ENCODE results near the gene DENND1A. TPM values are rescaled to one million over a fixed set of nuclear protein-coding genes. Genes with fewer than 3 reads are reported as not detected.

Gene DENND1A
- total and polyA plus RNA-seq, 7 donors, result 12.8 to 33.2 (median 19.2) TPM

DNA sequence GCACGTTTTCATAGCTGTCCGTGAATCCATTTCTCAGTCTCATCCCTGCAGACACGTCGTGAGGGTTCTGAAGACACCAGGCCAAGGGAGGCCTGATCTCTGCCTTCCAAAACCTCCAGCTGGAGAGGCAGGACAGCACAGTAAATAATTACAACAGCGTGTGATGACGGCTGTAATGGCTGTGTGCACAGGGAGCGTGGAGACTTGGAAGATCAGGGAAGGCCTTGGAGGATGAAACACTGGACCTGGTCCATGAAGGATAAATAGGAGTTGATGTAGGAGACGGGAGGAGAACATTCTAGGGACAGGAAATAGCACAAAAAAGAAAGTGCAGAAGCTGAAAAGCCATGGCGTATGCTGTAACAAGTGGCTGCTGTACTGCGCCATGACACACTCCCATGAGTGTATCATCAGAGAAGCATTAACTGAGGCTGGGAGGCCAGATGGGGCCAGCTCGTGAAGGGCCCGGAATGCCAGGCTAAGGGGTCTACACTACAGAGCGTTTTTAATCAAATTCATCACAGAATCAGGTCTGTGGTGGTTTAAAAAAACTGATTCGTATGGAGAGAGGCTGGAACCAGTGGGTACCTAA, 476.8 kb downstream of the DENND1A start:
- 95% methylated on average over 14 of the region's 14 CpGs for WGBS, 2 donors
- intact Hi-C loops (cut with DNase I), result no loop called here
- Histone ChIP-seq H3K9me3 (no peaks in the 10 kb centered on the region), H3K27me3 (no peaks in the 10 kb centered on the region), H3K4me1 (no peaks in the 10 kb centered on the region), H3K36me3 (peaks cover 0 to 21% (median 2%) of the 10 kb centered on the region in 4 donors), H3K4me3 (no peak overlapping the region), H3K27ac (no peak overlapping the region)
- TF ChIP-seq POLR2AphosphoS5 (IDR thresholded peaks at IDR 0.05) (no peak), EP300 (IDR thresholded peaks at IDR 0.05) (no peak), POLR2A (IDR thresholded peaks at IDR 0.05) (no peak)
- TF ChIP-seq, protein P1, sequence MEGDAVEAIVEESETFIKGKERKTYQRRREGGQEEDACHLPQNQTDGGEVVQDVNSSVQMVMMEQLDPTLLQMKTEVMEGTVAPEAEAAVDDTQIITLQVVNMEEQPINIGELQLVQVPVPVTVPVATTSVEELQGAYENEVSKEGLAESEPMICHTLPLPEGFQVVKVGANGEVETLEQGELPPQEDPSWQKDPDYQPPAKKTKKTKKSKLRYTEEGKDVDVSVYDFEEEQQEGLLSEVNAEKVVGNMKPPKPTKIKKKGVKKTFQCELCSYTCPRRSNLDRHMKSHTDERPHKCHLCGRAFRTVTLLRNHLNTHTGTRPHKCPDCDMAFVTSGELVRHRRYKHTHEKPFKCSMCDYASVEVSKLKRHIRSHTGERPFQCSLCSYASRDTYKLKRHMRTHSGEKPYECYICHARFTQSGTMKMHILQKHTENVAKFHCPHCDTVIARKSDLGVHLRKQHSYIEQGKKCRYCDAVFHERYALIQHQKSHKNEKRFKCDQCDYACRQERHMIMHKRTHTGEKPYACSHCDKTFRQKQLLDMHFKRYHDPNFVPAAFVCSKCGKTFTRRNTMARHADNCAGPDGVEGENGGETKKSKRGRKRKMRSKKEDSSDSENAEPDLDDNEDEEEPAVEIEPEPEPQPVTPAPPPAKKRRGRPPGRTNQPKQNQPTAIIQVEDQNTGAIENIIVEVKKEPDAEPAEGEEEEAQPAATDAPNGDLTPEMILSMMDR (IDR thresholded peaks at IDR 0.05), result no peak
- peak; percentile 34 for DNase-seq

DNA sequence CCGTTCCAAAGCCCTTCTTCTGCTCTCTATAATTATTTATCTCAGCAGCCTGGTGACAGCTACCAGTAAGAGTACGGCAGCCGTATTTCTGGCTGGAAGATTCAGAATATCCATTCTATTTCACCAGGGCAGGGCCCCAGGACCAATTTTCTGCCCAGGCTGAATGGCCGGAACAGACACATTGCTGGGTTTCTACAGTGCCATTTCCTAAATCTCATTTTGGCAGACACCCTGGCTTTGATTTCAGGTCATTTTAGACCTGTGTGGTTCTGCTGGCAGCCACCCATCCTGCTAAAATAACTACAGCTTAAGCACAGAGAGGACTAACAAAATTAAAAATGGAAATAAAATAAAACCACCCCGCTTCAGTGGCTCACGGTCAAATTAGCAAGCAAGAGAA, 478.9 kb downstream of the DENND1A start:
- no peak for TF ChIP-seq POLR2AphosphoS5 (IDR thresholded peaks at IDR 0.05)
- no peak for TF ChIP-seq POLR2A (IDR thresholded peaks at IDR 0.05)
- no peak for TF ChIP-seq EP300 (IDR thresholded peaks at IDR 0.05)
- TF ChIP-seq, protein P1 (IDR thresholded peaks at IDR 0.05), result no peak
- Histone ChIP-seq H3K4me1 (no peaks in the 10 kb centered on the region), H3K36me3 (peaks cover 0 to 21% (median 2%) of the 10 kb centered on the region in 4 donors), H3K27me3 (no peaks in the 10 kb centered on the region), H3K4me3 (no peak overlapping the region), H3K27ac (no peak overlapping the region), H3K9me3 (no peaks in the 10 kb centered on the region)
- WGBS, 2 donors, result 97 to 98% methylated on average over 6 of the region's 6 CpGs
- intact Hi-C loops (cut with DNase I), result no loop called here
- no peak for DNase-seq

DNA sequence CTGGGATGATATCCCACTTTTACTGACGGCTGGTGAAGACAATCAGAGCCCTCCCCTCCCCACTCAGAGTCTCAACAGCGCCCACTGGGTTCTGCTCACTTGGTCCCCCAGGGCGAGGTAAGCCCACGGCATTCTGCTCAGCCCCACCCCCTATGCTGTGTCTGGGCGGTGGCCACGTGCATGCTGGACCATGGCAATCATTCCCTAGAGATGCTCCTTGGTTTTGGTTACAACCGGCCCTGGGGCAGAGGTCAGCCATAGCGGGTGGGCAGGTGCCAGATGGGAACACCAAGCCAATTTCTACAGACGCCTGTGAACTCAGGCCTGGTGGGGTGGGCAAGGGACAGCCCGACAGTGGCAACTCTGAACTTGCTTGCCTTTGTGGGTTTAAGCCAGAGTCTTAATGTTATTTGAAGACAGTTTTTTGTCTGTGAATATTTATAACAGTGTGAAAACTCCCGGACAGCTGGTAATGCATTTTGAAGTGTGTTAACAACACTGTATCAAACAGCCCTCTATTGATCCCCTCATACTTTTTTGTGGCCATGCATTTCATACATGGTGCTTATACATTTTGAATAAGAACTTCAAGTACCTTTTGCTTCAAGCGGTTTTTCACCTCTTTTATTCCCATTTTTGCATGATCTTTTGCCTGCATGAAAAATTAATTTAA, 479.7 kb downstream of the DENND1A start:
- intact Hi-C loops (cut with DNase I), result no loop called here
- peaks cover 0 to 21% (median 2%) of the 10 kb centered on the region in 4 donors for H3K36me3 ChIP-seq
- H3K4me1 ChIP-seq, result no peaks in the 10 kb centered on the region
- no peak overlapping the region for H3K27ac ChIP-seq
- 73 to 88% methylated on average over 12 of the region's 12 CpGs for WGBS, 2 donors
- H3K4me3 ChIP-seq, result no peak overlapping the region
- H3K9me3 ChIP-seq, result no peaks in the 10 kb centered on the region
- DNase-seq, result no peak
- TF ChIP-seq EP300 (IDR thresholded peaks at IDR 0.05) (no peak), POLR2A (IDR thresholded peaks at IDR 0.05) (no peak), POLR2AphosphoS5 (IDR thresholded peaks at IDR 0.05) (no peak)
- TF ChIP-seq, protein P1 (IDR thresholded peaks at IDR 0.05), result no peak
- H3K27me3 ChIP-seq, result no peaks in the 10 kb centered on the region

DNA sequence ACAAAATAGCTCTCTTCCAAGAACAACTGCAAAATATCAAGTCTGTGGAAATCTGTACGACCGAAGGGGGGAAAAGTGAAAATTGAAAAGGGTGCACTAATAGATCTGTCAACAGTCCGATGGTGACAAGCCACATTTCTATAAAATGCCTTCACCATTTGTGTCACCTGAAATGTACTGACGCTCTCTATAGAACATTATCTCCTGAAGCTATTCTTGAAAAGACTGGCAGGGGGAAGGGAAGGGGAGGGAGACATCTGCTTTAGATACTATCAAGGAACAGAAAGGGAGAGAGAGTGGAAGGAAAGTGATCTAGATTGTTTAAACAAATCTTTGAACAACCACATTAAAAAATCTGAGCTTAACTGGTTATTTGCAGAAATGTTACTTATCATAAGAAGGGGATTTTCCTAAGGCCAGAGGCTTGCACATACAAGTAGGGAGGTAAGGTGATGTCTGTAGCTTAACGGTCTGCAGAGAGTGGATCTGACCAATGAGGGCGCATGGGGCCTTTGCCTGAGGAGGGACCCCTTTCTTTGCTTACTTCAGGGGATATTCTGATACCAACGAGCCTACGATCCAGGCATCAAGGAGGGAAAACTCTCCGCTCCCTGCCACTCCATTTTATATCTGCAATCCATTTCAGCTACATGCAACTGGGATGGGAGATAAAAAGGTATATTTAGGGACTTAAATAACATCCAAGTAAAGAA, 481.8 kb downstream of the DENND1A start:
- Histone ChIP-seq H3K36me3 (peaks cover 0 to 21% (median 2%) of the 10 kb centered on the region in 4 donors), H3K27ac (no peak overlapping the region), H3K4me3 (no peak overlapping the region), H3K27me3 (no peaks in the 10 kb centered on the region), H3K4me1 (no peaks in the 10 kb centered on the region), H3K9me3 (no peaks in the 10 kb centered on the region)
- WGBS, 2 donors, result 93% methylated on average over 9 of the region's 9 CpGs
- TF ChIP-seq, protein P1 (IDR thresholded peaks at IDR 0.05), result no peak
- TF ChIP-seq EP300 (IDR thresholded peaks at IDR 0.05) (no peak), POLR2AphosphoS5 (IDR thresholded peaks at IDR 0.05) (no peak), POLR2A (IDR thresholded peaks at IDR 0.05) (no peak)
- DNase-seq, result no peak
- intact Hi-C loops (cut with DNase I), result no loop called here
